HG03354 (cell line): ENCODE data around the gene TTBK1.

Experiments
- ATAC-seq: cut with Tn5 transposase; IDR thresholded peaks from one replicate; pipeline ENCODE4 v1.9.1; 2021; ENCODE audit warnings: mild to moderate bottlenecking; ENCODE audit not compliant: unreplicated experiment, poor library complexity, severe bottlenecking

TTBK1 gene

DNA sequence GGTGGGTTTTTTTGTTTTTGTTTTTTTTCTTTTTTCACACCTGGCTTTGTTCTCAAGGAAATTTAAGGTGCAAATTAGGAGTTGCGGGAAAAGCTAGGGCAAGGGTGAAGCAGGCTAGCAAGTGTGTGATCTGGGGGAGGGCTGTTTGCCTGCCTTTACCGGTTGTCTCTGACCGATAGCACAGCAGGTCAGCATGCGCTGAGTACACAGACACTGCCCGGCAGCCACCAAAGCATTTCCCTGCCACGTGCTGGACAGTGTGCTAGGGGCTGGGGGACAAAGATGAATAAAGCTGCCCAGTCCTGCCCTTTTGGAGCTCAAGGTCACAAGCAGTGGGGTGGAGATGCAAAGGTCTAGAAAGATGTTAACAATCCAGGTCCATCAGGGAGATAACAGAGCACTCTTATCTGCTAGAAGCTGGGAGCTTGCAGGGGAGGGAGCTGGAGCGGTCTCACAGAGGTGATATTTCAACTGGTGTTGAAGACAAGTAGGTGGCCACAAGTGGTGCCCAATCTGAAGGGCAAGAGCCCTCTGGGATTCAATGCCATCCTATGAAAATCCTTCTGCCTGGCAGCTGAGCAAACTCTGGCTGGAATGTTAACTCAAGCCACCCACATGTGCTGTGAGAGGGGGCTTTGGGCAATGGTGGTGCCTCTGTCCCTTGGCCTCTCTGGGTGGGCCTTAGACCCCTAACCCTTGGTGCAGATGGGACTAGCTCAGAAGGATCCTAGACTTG, 24.5 kb downstream of the TTBK1 start:
- ATAC-seq, result no peak

DNA sequence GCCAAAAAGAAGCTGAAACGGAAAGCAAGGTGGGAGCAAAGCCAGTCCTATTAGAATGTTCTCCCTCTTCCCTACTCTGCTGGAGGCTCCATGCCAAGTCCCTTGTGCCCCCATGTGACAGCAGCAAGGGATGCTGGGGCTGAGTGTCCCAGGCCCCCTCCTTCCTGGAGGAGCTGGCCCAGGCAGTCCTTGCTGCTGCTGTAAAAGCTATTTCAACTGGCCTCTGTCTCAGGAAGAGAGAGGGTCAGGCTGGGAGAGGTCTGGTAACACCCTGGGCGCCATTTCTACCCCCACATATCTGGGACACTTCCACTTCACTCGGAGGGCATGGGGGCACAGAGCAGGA, 25.0 kb downstream of the TTBK1 start:
- ATAC-seq, result no peak

GRCh38 chr6:43268782-43269272, 25.5 kb downstream of the TTBK1 start:
- no peak for ATAC-seq

DNA sequence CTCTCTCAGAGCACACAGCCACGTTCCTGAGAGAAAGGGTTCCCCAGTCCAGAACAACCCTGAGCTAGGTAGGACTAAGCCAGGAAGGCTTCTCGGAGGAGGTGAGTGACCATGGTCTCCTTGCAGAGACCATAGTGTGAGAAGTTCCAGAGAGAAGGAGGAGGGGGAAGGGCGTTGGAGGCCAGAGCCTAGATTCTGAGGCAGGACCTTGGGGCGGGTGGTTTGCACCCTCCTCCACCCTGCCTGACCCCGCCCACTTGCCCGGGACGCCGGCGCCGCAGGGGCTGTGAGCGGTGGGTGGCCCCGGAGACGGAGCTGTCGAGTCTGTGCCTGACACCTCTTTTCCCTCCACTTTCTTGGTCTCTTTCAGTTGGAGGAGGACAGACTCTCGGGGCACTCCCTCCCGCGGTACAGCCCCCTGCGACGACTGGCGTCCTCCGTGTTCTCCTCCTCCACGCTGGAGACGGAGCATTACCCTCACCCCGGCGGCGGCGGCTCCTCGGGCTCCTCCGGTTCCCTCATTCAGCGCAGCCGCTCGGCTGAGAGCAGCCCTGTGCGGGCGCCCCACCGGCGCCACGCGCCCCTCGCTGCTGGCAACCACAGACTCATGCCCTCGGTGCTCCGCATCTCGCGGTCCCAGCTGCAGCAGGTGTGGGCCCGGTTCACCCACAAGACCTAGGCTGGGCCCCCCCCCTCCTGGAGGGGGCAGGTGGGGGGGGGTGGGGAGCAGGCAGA, 26.2 kb downstream of the TTBK1 start:
- ATAC-seq, result no peak

DNA sequence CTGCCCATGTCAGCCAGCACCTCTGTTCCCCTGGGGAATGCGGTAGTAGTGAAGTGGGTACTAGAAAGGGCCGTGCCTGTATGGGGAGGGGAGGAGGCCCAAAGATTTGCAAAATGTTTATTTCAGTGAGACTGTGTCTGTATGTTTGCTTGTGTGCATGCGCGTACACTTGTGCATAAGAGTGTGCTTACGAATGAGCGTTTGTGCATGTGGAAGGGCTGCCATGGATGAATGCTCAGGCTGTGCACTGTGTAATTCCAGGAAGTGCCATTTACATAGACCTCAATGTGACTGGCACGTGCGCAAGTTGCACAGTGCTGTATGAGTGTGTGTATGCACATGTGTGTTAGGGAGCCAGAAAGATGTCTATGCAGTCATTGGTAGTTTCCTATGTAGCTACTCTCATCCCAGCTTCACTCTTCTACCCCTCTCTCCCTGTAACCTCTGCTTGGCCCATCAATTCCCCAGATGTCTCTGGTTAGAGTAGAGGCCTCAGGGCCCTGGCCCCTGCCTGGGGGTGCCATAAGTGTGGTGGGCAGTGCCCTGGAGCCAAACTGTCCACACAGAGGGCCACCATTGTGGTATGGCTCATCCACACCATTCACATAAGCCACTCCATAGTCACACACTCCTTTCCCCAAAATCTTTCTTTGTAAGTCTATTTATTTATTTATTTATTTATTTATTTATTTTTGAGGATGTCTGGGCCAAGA, 28.0 kb downstream of the TTBK1 start:
- ATAC-seq, result no peak

GRCh38 chr6:43271944-43272343, 28.7 kb downstream of the TTBK1 start:
- no peak for ATAC-seq

GRCh38 chr6:43273707-43274106, 30.4 kb downstream of the TTBK1 start:
- ATAC-seq, result no peak

DNA sequence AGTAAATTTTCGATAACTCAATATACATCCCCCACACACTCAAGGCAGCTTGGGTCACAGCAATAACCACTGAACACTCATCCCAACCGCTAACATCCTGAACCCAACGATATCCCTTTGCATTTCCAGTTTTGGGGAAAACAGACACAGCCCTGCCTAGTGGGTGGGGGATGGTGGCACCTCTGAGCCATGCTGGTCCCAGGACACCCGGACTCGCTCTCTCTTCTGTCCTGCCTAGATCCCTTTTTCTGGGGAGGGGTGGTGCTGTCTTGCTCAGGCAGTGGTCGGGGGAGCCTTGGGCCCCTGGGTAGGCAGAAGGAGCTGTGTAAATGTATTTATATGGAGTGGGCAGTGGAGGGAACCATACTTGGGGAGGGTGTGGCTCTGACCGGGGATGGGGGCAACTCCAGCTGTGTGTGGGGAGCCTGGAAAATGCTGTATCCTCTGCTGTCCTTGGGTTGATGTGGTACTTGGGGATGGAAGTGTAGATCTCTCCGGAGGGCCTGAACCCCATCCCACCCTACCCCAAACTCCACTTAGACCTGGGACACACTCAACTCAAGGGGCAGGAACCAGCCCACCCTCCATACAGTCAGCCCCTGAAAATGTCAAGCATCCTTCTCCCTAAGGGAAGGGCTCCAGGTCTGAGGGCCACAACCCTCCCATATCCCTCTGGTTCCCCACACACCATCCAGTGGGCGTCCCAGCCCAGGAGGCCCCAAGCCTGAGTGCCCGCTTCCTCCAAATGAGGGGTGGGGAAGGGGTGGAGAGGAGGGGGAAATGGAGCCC, 31.0 kb downstream of the TTBK1 start:
- ATAC-seq, result no peak

DNA sequence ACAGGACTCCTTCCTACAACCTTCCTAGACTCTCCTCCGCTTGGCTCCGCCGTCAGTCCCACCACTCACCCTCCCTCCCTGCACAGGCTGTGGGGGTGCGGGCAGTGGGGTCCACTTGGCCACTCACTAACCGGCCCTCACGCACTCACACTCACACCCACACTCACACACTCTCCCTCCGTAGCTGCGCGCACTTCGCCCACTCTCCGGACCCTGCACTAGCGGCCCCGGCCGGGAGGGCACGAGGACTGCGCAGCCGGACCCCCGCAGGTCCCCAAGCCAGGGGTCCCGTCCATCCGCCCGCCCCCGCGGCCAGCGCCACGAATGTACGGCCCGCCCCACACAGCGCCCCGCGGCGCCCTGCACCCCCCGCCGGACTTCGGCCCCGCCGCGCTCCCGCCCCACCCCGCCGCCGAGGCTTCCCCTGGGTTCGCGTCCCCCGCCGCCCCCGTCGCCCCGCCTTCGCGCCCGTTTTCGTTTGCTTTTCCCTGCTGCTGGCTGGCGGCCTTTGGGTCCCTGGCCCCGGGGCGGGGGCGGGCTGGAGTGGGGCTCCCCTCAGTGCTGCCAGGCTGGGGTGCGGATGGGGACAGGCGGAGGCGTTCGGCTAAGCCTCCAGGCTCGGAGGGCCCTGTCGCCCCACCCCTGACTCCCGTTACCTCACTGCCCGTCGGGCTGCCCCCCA, 31.8 kb downstream of the TTBK1 start:
- no peak for ATAC-seq

DNA sequence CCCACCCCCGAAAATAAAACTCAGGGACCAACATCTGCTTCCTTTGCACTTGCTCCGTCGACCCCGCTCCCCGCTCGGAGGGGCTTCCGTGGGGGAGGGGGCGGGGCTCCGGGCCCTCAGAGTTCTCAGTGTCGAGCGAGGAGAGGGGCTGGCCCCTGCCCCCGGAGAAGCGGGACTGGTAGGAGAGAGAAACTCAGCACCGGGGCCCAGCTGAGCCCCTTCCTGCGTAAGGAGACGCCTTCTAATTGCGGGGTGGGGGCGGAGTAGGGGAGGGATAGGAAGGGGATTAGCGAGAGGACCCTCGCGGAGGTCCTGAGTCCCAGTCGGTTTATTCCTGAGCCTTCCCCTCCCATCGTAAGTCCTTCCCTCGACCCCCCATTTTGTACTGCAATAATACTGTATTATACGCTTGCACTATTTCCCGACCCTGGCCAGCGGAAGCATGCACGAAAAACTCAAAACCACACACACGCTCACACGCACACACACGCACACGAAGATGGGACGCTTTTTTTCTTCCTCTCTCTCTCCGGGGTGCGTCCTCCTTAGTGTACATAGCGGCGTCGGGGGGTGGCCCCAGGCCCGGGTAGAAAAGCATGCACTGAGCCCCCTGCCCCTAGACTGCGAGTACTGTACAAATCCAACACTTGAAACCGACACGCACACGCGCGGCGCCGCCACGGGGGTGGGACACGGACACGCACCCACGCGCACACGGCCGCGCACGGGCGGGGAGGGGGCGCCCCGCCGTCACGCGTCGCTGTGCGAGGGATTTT, 32.7 kb downstream of the TTBK1 start:
- no peak for ATAC-seq

DNA sequence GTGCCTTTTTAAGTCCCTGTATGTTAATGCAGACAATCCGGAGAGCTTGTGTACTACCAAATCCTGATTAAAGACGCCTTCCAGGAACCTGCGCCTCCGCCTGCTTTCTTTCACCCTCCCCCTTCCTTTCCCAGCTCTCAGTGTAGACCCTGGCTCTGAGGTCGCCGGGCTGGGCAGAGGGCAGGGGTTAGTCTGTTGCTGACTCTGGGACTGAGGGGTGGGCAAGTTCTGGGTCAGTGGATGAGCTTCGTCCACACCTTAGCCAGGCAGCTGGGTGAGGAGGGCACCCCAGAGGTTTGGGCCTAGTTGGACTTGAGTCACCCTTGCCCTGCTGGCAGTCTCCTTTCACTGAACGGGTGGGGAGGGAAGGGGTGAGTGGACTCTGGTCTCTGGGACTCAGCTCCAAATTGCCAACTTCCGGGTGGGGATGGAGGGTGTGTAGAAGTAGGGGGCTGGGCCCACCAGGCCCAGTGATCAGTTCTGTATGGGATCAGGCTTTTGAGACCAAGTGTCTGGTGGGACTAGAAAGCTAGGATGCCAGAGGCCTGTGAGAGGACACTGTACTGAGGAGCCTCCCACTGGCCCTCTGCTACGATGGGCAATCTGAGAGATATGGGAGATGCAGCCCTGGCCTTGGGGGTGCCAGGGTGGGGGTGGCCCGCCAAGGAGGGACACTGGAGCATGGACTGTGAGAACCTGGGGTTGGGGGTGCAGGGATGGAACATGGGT, 33.5 kb downstream of the TTBK1 start:
- ATAC-seq, result no peak

DNA sequence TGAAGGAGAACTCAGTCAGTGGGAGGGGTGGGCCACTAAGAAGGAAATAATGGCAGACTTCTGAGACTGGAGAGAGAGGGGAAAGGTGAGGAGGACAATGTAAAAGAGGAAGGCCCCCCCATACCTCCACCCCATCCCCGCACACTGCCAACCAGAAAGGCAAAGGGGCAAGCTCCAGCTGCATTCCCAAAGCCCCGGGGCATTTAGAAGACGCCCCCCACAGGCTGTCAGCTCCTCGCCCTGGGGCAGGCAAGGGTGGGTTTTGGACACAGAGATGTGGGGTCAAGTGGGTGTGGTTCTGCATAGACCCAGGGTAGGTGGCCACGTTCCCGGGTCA, 34.0 kb downstream of the TTBK1 start:
- no peak for ATAC-seq

GRCh38 chr6:43277643-43278523, 34.6 kb downstream of the TTBK1 start:
- no peak for ATAC-seq

- no peak for ATAC-seq
Observed at GRCh38 chr6:43278524-43279078, 35.3 kb downstream of the TTBK1 start.

- no peak for ATAC-seq
Observed at GRCh38 chr6:43280234-43280633, 37.0 kb downstream of the TTBK1 start.

- ATAC-seq, result no peak
Observed at GRCh38 chr6:43282060-43282459, 38.8 kb downstream of the TTBK1 start.
